ENCODE data around the gene NAXD.
"Not testable (repeated sequence)": the region's sequence is repeated elsewhere in the genome, so short reads cannot be mapped to it uniquely, and the experiment has no call there.

The NAXD gene

DNA sequence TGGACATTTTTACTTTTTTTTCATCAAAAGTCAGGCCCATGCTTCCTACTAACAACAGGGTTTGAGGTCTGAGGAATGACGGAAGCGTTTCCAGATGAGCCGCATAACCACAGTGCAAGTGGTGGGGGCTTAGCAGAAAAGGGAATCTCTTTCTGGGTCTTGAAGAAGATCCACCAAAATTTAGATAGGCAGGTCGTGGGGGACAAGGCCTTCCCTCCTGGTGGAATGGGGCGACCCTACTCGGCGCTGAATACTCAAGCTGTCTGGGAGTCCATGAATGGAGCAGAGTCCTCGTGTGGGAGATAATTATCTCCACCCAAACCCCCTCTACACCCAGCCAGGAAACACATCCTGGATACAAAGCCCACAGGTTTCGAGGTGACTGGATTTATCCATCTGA is 53.7 kb downstream of the NAXD start:
- DNase-seq: no peak

DNA sequence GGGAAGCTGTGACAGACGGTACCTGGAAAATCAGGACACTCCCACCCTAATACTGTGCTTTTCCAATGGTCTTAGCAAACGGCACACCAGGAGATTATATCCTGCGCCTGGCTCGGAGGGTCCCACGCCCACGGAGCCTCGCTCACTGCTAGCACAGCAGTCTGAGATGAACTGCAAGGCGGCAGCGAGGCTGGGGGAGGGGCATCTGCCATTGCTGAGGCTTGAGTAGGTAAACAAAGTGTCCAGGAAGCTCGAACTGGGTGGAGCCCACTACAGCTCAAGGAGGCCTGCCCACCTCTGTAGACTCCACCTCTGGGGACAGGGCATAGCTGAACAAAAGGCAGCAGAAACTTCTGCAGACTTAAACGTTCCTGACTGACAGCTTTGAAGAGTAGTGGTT is 54.5 kb downstream of the NAXD start:
- not testable (repeated sequence) for DNase-seq

DNA sequence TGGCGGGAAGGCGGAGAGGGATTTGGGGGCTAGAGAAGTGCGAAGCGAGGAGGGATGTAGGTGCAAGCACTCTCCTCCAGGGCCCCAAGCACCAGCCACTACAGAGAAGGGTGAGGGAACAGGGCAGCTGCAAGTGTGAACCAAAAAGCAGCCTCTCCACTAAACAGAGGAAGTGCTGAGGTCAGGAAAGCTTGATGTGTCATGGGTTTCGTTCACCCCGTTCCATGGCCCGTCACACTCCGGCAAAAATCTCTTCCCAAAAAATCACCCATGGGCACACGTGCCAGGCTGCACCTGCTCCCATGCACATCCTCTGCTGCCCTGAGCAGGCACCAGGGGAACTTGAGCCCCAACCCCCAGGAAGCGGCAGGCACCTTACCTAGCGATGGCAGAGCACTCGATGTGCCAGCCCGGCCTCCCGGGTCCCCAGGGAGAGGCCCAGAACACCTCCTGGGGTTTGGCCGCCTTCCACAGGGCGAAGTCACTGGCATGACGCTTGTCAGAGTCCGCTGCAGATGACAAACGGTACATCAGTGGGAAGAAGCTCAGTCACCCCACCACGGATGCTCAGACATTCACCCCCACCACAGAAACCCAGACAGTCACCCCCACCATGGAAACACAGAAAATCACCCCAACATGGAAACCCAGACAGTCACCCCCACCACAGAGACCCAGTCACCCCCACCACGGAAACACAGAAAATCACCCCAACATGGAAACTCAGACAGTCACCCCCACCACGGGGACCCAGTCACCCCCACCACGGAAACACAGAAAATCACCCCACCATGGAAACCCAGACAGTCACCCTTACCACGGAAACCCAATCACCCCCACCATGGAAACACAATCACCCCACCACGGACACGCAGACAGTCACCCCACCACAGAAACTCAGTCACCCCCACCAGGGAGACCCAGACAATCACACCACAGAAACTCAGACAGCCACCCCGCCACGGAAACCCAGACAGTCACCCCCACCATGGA is 61.5 kb downstream of the NAXD start:
- no peak for DNase-seq

DNA sequence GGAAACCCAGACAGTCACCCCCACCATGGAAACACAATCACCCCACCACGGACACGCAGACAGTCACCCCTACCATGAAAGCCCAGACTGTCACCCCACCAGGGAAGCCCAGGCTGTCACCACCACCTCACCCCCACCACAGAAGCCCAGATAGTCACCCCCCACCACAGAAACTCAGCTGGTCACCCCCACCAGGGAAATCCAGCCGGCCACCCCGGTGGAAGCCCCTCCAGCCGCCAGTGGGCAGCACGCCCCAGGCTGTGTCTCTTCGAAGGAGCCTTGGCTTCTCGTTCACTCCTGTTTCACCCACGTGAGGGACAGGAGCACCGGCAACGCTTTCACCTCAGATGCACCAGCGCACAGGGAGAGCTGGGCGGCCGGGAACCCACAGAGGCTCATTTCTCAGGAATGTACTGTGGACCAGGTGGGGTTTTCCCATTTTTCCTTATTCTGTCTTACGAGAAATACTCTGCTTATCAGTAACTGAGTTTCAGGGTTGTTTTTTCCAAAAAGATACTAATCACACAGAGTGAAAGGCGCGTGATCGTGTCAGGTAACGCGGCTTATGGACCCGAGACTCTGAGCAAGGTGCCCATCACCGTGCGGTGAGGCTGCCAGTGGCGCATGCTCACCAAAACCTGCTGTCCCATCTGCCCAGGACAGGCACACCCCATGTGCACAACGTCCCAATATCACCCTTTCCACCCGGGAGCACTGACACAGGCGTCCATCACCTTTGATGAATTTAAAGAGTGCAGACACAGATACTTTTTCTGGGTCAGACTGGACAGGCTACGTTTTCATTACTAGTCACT is 62.6 kb downstream of the NAXD start:
- DNase-seq: no peak

DNA sequence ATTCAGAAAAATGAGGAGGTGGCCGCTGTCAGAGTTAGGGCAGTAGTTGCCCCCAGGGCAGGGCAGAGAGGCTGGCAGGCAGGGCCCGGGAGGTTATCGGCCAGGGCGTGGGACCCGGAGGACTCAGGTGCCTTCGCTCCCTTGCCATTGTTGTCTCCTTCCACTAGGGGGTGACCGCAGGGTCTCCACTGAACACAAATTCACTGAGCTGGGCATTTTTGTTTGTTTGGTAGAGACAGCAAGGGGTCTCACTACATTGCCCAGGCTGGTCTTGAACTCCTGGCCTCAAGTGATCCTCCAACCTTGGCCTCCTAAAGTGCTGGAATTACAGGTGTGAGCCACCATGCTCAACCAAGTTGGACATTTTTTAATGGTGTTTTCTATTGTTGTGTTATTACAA is 65.5 kb downstream of the NAXD start:
- DNase-seq: no peak

DNA sequence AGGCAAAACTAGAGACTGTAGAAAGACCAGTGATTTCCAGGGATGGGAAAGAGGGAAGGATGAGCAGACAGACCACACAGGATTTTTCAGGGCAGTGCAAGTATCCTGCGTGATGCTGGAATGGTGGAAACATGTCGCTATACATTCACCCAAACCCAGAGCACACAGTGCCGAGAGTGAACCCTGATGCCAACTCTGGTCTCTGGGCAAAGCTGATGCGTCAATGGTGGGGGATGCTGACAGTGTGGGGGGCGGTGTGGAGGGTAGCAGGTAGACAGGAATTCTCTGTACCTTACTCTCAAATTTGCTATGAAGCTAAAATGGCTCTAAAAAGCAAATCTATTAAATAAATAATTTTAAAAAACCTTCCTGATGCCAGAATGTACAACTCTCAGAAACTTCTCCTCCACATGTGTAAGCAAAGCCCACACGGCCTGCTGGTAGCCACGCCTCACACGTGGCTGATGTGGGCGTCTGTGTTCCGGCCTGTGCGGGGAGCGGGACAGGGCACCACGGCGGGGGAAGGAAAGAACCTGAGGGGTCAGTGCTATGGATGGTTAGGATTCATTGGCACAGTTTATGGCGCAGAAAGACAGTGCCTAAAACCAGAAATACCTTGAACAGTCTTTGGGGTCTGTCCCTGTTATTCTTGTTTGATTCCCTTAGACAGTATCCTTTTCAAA is 66.7 kb downstream of the NAXD start:
- DNase-seq: no peak

DNA sequence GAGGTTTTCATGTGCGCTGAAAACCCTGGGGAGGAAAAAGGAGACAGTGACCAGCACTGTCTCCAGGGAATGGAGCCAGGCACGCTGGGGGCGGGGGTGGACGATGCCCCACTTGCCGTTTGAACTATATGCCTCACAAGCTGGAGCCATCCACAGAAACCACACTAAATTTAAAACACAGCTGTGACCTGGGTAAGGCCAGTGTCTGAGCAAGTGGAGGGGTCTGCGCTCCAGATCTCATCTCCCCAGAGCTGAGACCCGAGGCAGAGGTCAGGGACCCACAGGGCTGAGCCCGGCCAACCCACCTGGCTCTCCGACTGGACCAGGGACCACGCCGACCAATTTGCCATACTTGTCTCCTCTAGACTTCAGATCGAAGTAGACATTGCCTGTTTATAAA is 67.4 kb downstream of the NAXD start:
- DNase-seq: no peak

DNA sequence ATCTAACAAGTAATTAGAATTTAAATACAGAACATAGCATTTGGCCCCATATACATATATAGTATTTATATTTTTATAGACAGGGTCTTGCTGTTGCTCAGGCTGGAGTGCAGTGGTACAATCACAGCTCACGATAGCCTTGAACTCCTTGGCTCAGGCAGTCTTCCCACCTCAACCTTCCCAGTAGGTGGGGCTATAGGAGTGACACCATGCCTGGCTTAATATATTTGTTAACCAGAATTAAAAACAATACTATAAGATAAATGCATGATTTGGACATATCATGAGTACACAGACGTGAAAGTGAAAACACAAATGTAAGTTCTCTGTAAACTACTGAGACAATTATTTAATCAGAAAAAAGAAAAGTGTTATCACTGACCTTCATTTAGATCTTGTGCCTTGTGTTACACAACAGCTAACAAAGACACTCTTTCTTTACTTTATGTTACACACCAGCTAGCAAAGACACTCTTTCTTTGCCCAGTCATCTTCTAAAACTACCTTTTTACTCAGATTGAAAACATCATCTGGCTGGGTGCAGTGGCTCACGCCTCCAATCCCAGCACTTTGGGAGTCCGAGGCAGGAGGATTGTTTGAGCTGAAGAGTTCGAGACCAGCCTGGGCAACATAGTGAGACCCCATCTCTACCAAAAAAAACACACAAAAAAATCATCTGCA is 68.0 kb downstream of the NAXD start:
- no peak for DNase-seq

DNA sequence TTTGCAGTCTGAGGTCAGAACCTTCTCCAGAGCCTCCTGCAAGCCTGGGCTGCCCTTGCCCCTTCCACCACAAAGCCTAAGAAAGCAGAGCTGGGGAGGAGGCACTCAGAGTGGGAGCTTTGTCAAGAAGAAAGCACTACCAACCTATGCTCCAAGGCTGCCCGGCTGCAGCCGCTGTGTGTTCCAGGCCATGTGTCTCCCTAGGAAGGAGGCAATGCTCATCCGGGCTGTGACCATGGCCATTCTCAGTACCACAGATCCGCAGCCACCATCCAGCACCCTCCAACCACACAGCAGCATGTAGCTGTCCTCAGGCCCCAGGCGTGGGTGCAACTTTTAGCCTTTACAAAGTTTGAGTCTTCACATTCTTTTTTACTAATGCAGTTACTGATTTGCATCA is 68.6 kb downstream of the NAXD start:
- DNase-seq: no peak

DNA sequence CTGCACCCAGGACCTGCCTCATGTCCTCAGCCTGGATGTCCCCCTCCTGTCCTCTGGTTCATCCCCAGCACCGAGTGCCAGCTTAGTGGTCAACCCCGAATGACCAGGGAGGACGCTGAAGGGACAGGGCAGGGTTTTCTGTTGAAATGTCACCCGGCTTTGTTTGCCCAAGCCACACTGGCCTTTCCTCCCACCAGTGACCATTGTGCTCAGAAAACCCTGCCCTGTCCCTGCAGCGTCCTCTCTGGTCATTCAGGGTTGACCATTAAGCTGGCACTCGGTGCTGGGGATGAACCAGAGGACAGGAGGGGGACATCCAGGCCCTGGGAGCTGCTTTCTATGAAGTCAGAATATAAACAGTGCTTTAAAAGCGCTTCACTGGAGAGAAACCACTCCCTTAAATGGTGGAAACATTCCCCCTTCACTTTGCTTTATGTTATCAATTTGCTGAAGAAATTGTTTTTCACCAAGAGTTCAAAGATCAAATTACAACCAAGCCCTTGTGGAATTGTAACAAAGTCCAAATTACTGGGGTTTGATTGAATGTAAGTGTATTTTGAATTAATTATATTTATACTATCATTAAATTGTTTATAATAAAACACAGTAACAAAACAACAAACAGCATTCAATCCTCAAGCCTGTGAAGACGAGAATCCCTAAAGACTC is 69.2 kb downstream of the NAXD start:
- no peak for DNase-seq

DNA sequence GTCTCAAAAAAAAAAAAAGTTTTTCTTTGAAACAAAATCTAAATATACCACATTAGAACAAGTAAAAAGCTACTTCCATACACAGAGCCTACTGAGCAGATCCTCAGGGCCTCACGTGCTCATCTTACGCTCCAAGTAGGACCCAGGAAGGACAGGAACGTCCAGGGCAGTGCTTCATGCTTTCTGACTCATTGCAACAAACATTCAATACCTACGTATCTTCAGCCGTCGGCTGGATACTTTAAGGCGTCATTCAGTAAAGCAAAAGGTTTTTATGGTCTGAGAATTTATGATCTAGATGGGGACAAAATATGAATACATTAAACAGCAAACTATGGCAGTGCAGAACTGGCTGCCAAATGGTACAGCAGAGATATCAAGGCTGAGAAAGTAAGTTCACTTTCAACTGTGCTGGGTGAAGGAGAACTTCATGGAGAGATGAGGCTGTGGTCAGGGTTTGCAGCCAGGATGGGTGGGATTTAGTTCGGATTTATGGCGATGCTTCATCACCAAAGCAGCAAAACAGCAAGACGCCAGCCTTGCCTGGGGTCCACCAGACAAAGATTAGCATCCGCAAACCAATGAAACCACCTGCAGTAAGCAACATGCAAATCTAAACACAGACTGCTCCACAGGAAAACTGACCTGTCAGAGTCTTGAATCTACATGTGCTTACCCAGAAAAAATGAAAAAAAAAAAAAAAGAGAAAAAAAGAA is 70.1 kb downstream of the NAXD start:
- no peak for DNase-seq

DNA sequence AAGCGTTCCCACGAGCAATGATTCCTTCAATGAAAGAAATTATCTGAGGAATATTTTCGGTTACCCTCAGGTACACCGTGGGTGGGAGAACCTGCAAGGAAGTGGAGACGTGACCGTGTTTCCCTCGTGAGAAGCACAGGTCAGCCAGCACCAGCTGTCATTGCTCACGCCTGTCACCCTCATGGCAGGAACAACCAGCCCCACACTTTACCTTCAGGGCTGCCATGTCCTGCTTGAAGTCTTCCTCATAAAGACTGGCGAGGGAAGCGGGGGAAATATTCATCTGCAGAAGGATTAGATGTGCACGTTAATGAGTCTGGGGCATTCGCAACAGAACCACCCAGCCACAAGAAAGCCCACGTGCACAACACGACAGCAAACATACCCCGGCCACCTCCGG is 72.4 kb downstream of the NAXD start:
- DNase-seq: no peak

DNA sequence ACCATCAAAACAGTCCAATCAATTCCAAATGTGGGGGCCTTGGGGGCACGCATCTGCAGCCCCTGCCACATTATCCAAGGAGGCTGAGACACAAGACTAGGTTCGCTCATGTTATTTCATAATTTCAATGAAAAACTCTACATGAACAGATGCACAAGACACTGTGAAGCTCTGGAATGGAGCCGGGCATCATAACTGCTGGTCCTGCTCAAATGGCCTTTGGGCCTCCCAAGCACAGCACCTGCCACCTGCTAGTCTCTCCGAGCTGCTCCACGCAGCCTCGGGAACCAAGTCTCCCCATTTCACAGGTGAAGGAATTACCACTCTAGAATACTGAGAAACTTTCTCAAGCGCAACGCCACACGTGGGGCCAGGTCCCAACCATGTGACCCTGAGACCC is 73.7 kb downstream of the NAXD start:
- no peak for DNase-seq

Measured in DMS 273 treated with DMSO at 0.1 percent for 48 hours (cell line).